ENCODE measurements around the gene LRCH3. TPM values are rescaled to one million over a fixed set of nuclear protein-coding genes. Genes with fewer than 3 reads are reported as not detected.

LRCH3 gene
- total and polyA plus RNA-seq, 9 of the 15 experiments (the other 6 are each of a cell fraction or from before 2014, with no cell fraction given): 4.6 to 75.3 (median 30.3) TPM

DNA sequence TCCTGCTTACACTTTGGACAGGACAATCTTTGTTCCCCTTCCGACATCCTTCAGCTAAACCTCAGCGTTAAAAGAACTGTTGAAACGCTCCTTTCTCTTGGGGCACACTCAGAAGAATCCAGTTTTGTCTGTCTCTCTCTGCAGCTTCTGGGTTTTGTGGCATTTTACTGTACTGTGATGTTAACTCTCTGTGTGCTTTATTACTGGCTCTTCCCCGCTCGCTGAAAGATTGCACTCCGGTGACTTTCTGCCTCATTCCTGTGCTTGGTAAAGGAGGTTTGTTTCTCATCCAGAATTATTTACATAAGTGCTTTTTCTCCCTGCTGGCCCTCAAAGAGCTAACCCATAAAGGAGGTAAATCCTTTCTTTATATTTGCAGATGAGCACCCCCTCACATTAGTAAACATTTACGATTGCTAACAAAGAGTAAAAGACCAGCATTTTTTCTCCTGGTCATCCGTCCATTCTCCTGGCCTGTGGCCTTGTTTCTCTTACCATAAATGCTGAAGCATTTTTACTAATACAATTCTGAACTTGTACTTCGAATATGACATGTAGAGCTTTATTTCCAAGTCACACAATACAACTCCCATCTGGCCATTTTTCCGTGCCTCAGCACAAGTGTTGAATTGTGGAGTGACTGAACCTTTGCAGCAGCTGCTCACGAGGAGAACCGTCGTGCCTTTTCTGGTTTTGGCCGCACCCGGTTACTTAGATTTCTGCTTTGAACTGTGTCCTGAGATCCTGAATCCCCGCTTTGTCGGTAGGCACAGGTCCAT is 89.6 kb downstream of the LRCH3 start (continued):
- TF ChIP-seq, protein P1, sequence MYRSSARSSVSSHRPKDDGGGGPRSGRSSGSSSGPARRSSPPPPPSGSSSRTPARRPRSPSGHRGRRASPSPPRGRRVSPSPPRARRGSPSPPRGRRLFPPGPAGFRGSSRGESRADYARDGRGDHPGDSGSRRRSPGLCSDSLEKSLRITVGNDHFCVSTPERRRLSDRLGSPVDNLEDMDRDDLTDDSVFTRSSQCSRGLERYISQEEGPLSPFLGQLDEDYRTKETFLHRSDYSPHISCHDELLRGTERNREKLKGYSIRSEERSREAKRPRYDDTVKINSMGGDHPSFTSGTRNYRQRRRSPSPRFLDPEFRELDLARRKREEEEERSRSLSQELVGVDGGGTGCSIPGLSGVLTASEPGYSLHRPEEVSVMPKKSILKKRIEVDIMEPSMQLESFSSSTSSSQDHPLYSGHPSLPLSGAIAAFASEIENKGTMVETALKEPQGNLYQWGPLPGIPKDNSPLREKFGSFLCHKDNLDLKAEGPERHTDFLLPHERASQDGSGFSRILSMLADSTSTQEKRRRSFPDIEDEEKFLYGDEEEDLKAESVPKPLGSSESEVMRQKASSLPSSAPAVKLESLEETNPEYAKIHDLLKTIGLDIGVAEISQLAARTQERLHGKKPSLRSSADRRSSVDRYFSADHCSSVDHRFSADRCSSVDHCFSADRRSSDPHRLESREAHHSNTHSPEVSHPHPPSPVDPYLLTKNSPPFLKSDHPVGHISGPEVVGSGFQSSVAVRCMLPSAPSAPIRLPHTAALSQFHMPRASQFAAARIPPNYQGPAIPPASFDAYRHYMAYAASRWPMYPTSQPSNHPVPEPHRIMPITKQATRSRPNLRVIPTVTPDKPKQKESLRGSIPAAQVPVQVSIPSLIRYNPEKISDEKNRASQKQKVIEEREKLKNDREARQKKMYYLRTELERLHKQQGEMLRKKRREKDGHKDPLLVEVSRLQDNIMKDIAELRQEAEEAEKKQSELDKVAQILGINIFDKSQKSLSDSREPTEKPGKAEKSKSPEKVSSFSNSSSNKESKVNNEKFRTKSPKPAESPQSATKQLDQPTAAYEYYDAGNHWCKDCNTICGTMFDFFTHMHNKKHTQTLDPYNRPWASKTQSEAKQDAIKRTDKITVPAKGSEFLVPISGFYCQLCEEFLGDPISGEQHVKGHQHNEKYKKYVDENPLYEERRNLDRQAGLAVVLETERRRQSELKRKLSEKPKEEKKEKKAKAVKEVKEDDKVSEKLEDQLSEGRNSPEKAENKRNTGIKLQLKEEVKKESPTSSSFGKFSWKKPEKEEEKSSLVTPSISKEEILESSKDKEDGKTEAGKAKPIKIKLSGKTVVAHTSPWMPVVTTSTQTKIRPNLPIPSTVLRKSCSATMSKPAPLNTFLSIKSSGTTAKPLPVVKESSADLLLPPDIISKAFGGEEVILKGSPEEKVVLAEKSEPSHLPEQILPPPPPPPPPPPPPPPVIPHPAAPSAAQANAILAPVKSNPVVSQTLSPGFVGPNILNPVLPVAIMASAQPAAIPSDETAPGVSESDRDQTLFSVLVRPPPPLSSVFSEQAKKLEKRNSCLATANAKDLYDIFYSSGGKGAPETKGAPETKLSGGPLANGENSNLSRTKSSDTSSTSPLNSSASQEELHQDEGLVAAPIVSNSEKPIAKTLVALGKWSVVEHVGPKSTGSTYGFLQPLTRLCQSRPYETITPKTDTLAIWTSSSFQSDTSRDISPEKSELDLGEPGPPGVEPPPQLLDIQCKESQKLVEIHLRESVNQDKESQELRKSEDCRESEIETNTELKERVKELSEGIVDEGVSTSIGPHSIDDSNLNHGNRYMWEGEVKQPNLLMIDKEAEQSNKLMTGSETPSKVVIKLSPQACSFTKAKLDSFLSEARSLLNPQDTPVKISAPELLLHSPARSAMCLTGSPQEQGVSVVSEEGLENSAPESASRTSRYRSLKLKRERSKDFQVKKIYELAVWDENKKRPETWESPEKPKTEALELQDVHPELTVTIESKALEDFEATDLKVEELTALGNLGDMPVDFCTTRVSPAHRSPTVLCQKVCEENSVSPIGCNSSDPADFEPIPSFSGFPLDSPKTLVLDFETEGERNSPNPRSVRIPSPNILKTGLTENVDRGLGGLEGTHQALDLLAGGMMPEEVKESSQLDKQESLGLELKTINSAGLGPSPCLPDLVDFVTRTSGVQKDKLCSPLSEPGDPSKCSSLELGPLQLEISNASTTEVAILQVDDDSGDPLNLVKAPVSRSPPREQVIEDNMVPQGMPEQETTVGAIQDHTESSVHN (IDR thresholded peaks at IDR 0.05; ENCODE audit: borderline replicate concordance in 1 of 2, low read depth in 1 of 2): no peak
- TF ChIP-seq BACH1 (tag; IDR thresholded peaks at IDR 0.05) (no peak), NBN (IDR thresholded peaks at IDR 0.05; ENCODE audit: low read depth) (no peak), ESRRA (IDR thresholded peaks at IDR 0.05; ENCODE audit: borderline replicate concordance, low read depth) (no peak)
